Gastrocnemius medialis (tissue), 4 donors: Measurements from ENCODE around the gene PKMYT1.

Experiments
- POLR2A ChIP-seq, 2 donors: fragments of 450-650 bp; IDR thresholded peaks; one replicate each; pipeline ENCODE4 v1.6.1; 2017; ENCODE audit warnings: antibody characterized with exemption in 2 of 2, mild to moderate bottlenecking in 2 of 2, moderate library complexity in 2 of 2
- TF ChIP-seq, protein P1 (sequence below), 5 experiments: fragments of 450-650 bp in 3 of 5; fragments of 200-600 bp in 2 of 5; sonication (generic) in 2 of 5; IDR thresholded peaks in 4 of 5; conservative IDR thresholded peaks in 1 of 5; 1 replicate in 4 of 5; 2 replicates in 1 of 5; pipeline ENCODE4 v1.5.1; 2016 to 2019; ENCODE audit warnings: antibody characterized with exemption in 5 of 5, mild to moderate bottlenecking in 3 of 5, moderate library complexity in 3 of 5

DNA sequence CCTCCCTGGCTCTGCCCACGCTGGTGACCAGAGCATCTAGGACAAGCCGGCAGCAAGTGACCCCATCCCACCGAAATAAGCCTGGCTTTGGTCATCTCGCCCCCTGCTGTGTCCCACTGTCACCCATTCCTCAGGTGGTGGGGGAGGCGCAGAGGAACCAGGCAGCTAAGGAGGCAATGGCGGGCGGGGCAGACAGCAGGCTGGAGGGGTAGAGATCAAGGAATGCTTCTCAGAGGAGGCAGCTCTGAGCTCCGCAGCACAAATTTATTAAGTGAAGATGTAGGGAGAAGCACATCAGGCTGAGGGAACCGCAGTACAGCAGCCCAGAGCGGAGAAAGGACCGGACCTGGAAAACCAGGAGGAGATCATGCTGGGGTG is 23.7 kb downstream of the PKMYT1 start:
- TF ChIP-seq, protein P1, sequence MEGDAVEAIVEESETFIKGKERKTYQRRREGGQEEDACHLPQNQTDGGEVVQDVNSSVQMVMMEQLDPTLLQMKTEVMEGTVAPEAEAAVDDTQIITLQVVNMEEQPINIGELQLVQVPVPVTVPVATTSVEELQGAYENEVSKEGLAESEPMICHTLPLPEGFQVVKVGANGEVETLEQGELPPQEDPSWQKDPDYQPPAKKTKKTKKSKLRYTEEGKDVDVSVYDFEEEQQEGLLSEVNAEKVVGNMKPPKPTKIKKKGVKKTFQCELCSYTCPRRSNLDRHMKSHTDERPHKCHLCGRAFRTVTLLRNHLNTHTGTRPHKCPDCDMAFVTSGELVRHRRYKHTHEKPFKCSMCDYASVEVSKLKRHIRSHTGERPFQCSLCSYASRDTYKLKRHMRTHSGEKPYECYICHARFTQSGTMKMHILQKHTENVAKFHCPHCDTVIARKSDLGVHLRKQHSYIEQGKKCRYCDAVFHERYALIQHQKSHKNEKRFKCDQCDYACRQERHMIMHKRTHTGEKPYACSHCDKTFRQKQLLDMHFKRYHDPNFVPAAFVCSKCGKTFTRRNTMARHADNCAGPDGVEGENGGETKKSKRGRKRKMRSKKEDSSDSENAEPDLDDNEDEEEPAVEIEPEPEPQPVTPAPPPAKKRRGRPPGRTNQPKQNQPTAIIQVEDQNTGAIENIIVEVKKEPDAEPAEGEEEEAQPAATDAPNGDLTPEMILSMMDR (IDR thresholded peaks at IDR 0.05 in 4 of 5, conservative IDR thresholded peaks at IDR 0.05 in 1 of 5), result no peak
- no peak for TF ChIP-seq POLR2A (IDR thresholded peaks at IDR 0.05)
